HEK293 (cell line): ENCODE measurements around the gene BACE1-AS.
A peak's percentile ranks its signal among the peaks of the same experiment; 100 is the strongest.

Source experiments
- CTCF ChIA-PET: fragments of 350-600 bp; formaldehyde crosslinking; extraction: SDS; loops from one replicate; lab custom pipeline; 2021; ENCODE audit warnings: antibody characterized with exemption; lab: Yijun Ruan, JAX
- POLR2A ChIA-PET: fragments of 300-600 bp; formaldehyde crosslinking; extraction: SDS; loops from one replicate; lab custom pipeline; 2020; ENCODE audit warnings: antibody characterized with exemption, inconsistent platforms; lab: Yijun Ruan, JAX
- H3K27ac ChIP-seq: fragments of 200-500 bp; sonication (Bioruptor generic); 2 replicates; pipeline ENCODE4 v1.5.1; 2014; ENCODE audit warnings: low read depth, low read length, control low read depth, inconsistent platforms; ENCODE audit errors: extremely low read depth
- H3K36me3 ChIP-seq, 2 experiments: fragments of 200-500 bp in 1 of 2; sonication (Bioruptor generic) in 1 of 2; 1 replicate in 1 of 2; 2 replicates in 1 of 2; pipeline ENCODE4 v1.5.1; 2014 to 2017; ENCODE audit warnings: inconsistent platforms in 2 of 2, low read length in 2 of 2; ENCODE audit not compliant: control insufficient read depth in 2 of 2, insufficient read depth in 1 of 2
- H3K4me1 ChIP-seq: fragments of 200-500 bp; sonication (Bioruptor generic); 2 replicates; pipeline ENCODE4 v1.5.1; 2014; ENCODE audit warnings: mild to moderate bottlenecking, low read length, inconsistent platforms; ENCODE audit not compliant: control insufficient read depth, insufficient read depth
- H3K4me3 ChIP-seq: 2 replicates; pipeline ENCODE4 v1.5.1; 2011; ENCODE audit warnings: low read depth, mild to moderate bottlenecking, control low read depth, low read length, moderate library complexity
- H3K9me3 ChIP-seq: fragments of 200-500 bp; sonication (Bioruptor generic); 2 replicates; pipeline ENCODE4 v1.5.1; 2014; ENCODE audit warnings: low read depth, low read length, inconsistent platforms; ENCODE audit not compliant: control insufficient read depth, insufficient read depth
- CTCF ChIP-seq: fragments of 450-650 bp; formaldehyde crosslinking; IDR thresholded peaks from 2 replicates; pipeline ENCODE4 v1.5.1; 2016; ENCODE audit warnings: missing biosample characterization, missing genetic modification characterization
- IKZF3 ChIP-seq: fragments of 450-650 bp; IDR thresholded peaks from 2 replicates; pipeline ENCODE4 v1.5.0; 2018; ENCODE audit warnings: missing biosample characterization, mild to moderate bottlenecking, missing genetic modification characterization, moderate library complexity
- KLF1 ChIP-seq: fragments of 450-650 bp; formaldehyde crosslinking; IDR thresholded peaks from 2 replicates; pipeline ENCODE4 v1.5.1; 2016; ENCODE audit warnings: missing biosample characterization, missing genetic modification characterization
- KLF8 ChIP-seq: fragments of 450-650 bp; formaldehyde crosslinking; IDR thresholded peaks from 2 replicates; pipeline ENCODE4 v1.5.1; 2016; ENCODE audit warnings: missing biosample characterization, missing genetic modification characterization
- KLF9 ChIP-seq: fragments of 450-650 bp; formaldehyde crosslinking; IDR thresholded peaks from 2 replicates; pipeline ENCODE4 v1.5.1; 2016; ENCODE audit warnings: missing biosample characterization, missing genetic modification characterization, low read depth
- MZF1 ChIP-seq: fragments of 450-650 bp; formaldehyde crosslinking; IDR thresholded peaks from 2 replicates; pipeline ENCODE4 v1.5.1; 2017; ENCODE audit warnings: missing biosample characterization, missing genetic modification characterization, borderline replicate concordance
- OVOL3 ChIP-seq: fragments of 450-650 bp; formaldehyde crosslinking; IDR thresholded peaks from 2 replicates; pipeline ENCODE4 v1.5.1; 2016; ENCODE audit warnings: missing biosample characterization, missing genetic modification characterization
- REST ChIP-seq: fragments of 450-650 bp; formaldehyde crosslinking; IDR thresholded peaks from 2 replicates; pipeline ENCODE4 v1.5.1; 2016; ENCODE audit warnings: missing biosample characterization, missing genetic modification characterization
- SP3 ChIP-seq: fragments of 450-650 bp; formaldehyde crosslinking; IDR thresholded peaks from 2 replicates; pipeline ENCODE4 v1.5.1; 2016; ENCODE audit warnings: missing biosample characterization, missing genetic modification characterization
- SP7 ChIP-seq: fragments of 450-650 bp; formaldehyde crosslinking; IDR thresholded peaks from 2 replicates; pipeline ENCODE4 v1.5.1; 2016; ENCODE audit warnings: missing biosample characterization, missing genetic modification characterization
- TRIM28 ChIP-seq: IDR thresholded peaks from 2 replicates; pipeline ENCODE4 v1.6.1; 2011; ENCODE audit warnings: low read length, control low read depth, borderline replicate concordance
- ZBTB17 ChIP-seq: fragments of 450-650 bp; formaldehyde crosslinking; IDR thresholded peaks from 2 replicates; pipeline ENCODE4 v1.5.1; 2016; ENCODE audit warnings: missing biosample characterization, missing genetic modification characterization
- ZBTB48 ChIP-seq: fragments of 450-650 bp; formaldehyde crosslinking; IDR thresholded peaks from 2 replicates; pipeline ENCODE4 v1.5.1; 2016; ENCODE audit warnings: missing biosample characterization, missing genetic modification characterization
- ZBTB8A ChIP-seq: fragments of 450-650 bp; formaldehyde crosslinking; IDR thresholded peaks from 2 replicates; pipeline ENCODE4 v1.5.1; 2016; ENCODE audit warnings: missing biosample characterization, missing genetic modification characterization
- ZNF324 ChIP-seq: fragments of 450-650 bp; formaldehyde crosslinking; IDR thresholded peaks from 2 replicates; pipeline ENCODE4 v1.5.1; 2016; ENCODE audit warnings: missing biosample characterization, missing genetic modification characterization
- ZNF341 ChIP-seq: fragments of 450-650 bp; formaldehyde crosslinking; IDR thresholded peaks from 2 replicates; pipeline ENCODE4; 2016; ENCODE audit warnings: low read depth, missing biosample characterization, missing genetic modification characterization
- ZNF350 ChIP-seq: fragments of 450-650 bp; formaldehyde crosslinking; IDR thresholded peaks from 2 replicates; pipeline ENCODE4 v1.5.0; 2017; ENCODE audit warnings: missing biosample characterization, mild to moderate bottlenecking, missing genetic modification characterization
- ZNF366 ChIP-seq: fragments of 450-650 bp; formaldehyde crosslinking; conservative IDR thresholded peaks from 2 replicates; pipeline ENCODE4 v1.5.1; 2016; ENCODE audit warnings: missing biosample characterization, missing genetic modification characterization
- ZNF398 ChIP-seq: fragments of 450-650 bp; formaldehyde crosslinking; IDR thresholded peaks from 2 replicates; pipeline ENCODE4 v1.5.1; 2017; ENCODE audit warnings: missing biosample characterization, missing genetic modification characterization
- ZNF433 ChIP-seq: fragments of 450-650 bp; formaldehyde crosslinking; IDR thresholded peaks from 2 replicates; pipeline ENCODE4 v1.5.1; 2016; ENCODE audit warnings: missing biosample characterization, missing genetic modification characterization, low read depth
- ZNF600 ChIP-seq: fragments of 450-650 bp; formaldehyde crosslinking; IDR thresholded peaks from 2 replicates; pipeline ENCODE4 v1.5.1; 2016; ENCODE audit warnings: missing biosample characterization, missing genetic modification characterization
- ZNF76 ChIP-seq: fragments of 450-650 bp; formaldehyde crosslinking; IDR thresholded peaks from 2 replicates; pipeline ENCODE4; 2016; ENCODE audit warnings: low read depth, missing biosample characterization, missing genetic modification characterization, borderline replicate concordance
- ZNF777 ChIP-seq: fragments of 450-650 bp; formaldehyde crosslinking; IDR thresholded peaks from 2 replicates; pipeline ENCODE4 v1.5.1; 2017; ENCODE audit warnings: missing biosample characterization, missing genetic modification characterization, borderline replicate concordance
- ZNF792 ChIP-seq: fragments of 450-650 bp; formaldehyde crosslinking; IDR thresholded peaks from 2 replicates; pipeline ENCODE4 v1.5.1; 2016; ENCODE audit warnings: missing biosample characterization, missing genetic modification characterization
- ZSCAN30 ChIP-seq: fragments of 450-650 bp; IDR thresholded peaks from 2 replicates; pipeline ENCODE4 v1.5.1; 2018; ENCODE audit warnings: missing biosample characterization, mild to moderate bottlenecking, missing genetic modification characterization, moderate library complexity
- TF ChIP-seq, protein P1 (sequence below): fragments of 450-650 bp; formaldehyde crosslinking; IDR thresholded peaks from 2 replicates; pipeline ENCODE4 v1.5.1; 2016; ENCODE audit warnings: missing biosample characterization, missing genetic modification characterization
- TF ChIP-seq, protein P2 (sequence below): fragments of 450-650 bp; formaldehyde crosslinking; IDR thresholded peaks from 2 replicates; pipeline ENCODE4 v1.5.1; 2016; ENCODE audit warnings: missing biosample characterization, missing genetic modification characterization

Gene BACE1-AS

GRCh38 chr11:117316197-117316961 lies 25.2 kb downstream of the BACE1-AS start, which contains the start of gene BACE1:
Gene BACE1, minus strand, starts transcription at chr11:117316256. Its CDS starts 461 bp downstream, at chr11:117315795.
- Histone ChIP-seq H3K36me3 (peaks cover 0 to 8% of the 10 kb centered on the region in 2 experiments; a peak in 1 of 3 replicates), H3K4me3 (peak within 1 kb of the TSS; percentile 82), H3K4me1 (peaks cover 8% of the 10 kb centered on the region; the same call in 1 of the 2 replicates), H3K9me3 (no peaks in the 10 kb centered on the region), H3K27ac (peak within 1 kb of the TSS; percentile 52; the same call in 1 of the 2 replicates)
- ChIA-PET POLR2A (interaction anchor here (1.0 to 2.7 kb wide), 3 partner anchors 12 to 84 kb away, joined by 3 to 19 read pairs (median 6); partner anchors contain the start of genes CEP164, PCSK7 and RNF214), CTCF (interaction anchor here (0.6 to 1.5 kb wide), 7 partner anchors 10 to 153 kb away, joined by 3 to 8 read pairs (median 3); partner anchors contain the start of gene PCSK7)
- TF ChIP-seq ZBTB8A (peak; percentile 39), ZNF777 (tag by site-specific recombination) (no peak), ZNF600 (peak; percentile 58), ZNF433 (tag by site-specific recombination) (no peak), ZNF324 (tag by site-specific recombination) (no peak), ZNF350 (no peak), TRIM28 (peak; percentile 46; the same call in 1 of the 2 replicates), OVOL3 (no peak), ZNF398 (0 out of 2 replicates have a peak, but pooled peaks have one; percentile 6), SP7 (0 out of 2 replicates have a peak, but pooled peaks have one; percentile 16), ZNF76 (tag by site-specific recombination) (peak; percentile 91), KLF8 (tag by site-specific recombination) (0 out of 2 replicates have a peak, but pooled peaks have one; percentile 20), IKZF3 (tag by site-specific recombination) (peak; percentile 93), ZBTB48 (tag by site-specific recombination) (peak; percentile 60; the same call in 1 of the 2 replicates), ZBTB17 (tag by site-specific recombination) (peak; percentile 76), CTCF (peak; percentile 44), ZNF792 (tag by site-specific recombination) (peak; percentile 99), ZNF366 (tag by site-specific recombination) (peak; percentile 56), SP3 (tag by site-specific recombination) (peak; percentile 38; the same call in 1 of the 2 replicates), ZSCAN30 (tag by site-specific recombination) (peak; percentile 72), ZNF341 (tag by site-specific recombination) (peak; percentile 61), REST (tag by site-specific recombination) (no peak), KLF9 (tag by site-specific recombination) (peak; percentile 38; the same call in 1 of the 2 replicates), MZF1 (tag by site-specific recombination) (peak; percentile 93), KLF1 (tag by site-specific recombination) (0 out of 2 replicates have a peak, but pooled peaks have one; percentile 16)
- TF ChIP-seq, protein P1, sequence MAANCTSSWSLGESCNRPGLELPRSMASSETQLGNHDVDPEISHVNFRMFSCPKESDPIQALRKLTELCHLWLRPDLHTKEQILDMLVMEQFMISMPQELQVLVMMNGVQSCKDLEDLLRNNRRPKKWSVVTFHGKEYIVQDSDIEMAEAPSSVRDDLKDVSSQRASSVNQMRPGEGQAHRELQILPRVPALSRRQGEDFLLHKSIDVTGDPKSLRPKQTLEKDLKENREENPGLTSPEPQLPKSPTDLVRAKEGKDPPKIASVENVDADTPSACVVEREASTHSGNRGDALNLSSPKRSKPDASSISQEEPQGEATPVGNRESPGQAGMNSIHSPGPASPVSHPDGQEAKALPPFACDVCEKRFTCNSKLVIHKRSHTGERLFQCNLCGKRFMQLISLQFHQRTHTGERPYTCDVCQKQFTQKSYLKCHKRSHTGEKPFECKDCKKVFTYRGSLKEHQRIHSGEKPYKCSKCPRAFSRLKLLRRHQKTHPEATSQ (tag by site-specific recombination) = no peak
- TF ChIP-seq, protein P2, sequence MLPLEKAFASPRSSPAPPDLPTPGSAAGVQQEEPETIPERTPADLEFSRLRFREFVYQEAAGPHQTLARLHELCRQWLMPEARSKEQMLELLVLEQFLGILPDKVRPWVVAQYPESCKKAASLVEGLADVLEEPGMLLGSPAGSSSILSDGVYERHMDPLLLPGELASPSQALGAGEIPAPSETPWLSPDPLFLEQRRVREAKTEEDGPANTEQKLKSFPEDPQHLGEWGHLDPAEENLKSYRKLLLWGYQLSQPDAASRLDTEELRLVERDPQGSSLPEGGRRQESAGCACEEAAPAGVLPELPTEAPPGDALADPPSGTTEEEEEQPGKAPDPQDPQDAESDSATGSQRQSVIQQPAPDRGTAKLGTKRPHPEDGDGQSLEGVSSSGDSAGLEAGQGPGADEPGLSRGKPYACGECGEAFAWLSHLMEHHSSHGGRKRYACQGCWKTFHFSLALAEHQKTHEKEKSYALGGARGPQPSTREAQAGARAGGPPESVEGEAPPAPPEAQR (tag by site-specific recombination) = no peak
